H1 (cell line): ENCODE data around the gene ADAMTS1. TPM values are rescaled to one million over a fixed set of nuclear protein-coding genes. Genes with fewer than 3 reads are reported as not detected.

Source experiments
- CTCF ChIA-PET: fragments of 300-600 bp; sonication (Branson Sonifier 250); formaldehyde crosslinking; loops from one replicate; lab custom pipeline; 2021; ENCODE audit not compliant: partially characterized antibody; lab: Charles Lee
- POLR2A ChIA-PET: fragments of 300-600 bp; sonication (Branson Sonifier 250); formaldehyde crosslinking; loops from one replicate; lab custom pipeline; 2021; ENCODE audit warnings: inconsistent platforms; ENCODE audit not compliant: partially characterized antibody; lab: Charles Lee
- DNase-seq, 2 experiments: peaks; one replicate each; pipeline versions ENCODE4 v3.0.0 to v3.0.0-alpha.2; 2010 to 2022; ENCODE audit warnings: low spot score in 2 of 2, low read depth in 1 of 2, mixed read lengths in 1 of 2
- FAIRE-seq: peaks from 2 replicates; lab custom pipeline; 2011; peaks lifted over from hg19 to GRCh38; lab: Jason Lieb, UNC
- H2AFZ ChIP-seq: 2 replicates; pipeline ENCODE4 v1.8.1; 2012; ENCODE audit warnings: low read length, inconsistent platforms
- H2AK5ac ChIP-seq: 2 replicates; pipeline ENCODE4 v1.6.1; 2013; ENCODE audit warnings: low read depth, low read length
- H2BK120ac ChIP-seq: replicated peaks from 2 replicates; pipeline ENCODE3; 2013; ENCODE audit warnings: low read depth, low read length, inconsistent platforms
- H2BK12ac ChIP-seq: 2 replicates; pipeline ENCODE4 v1.6.1; 2013; ENCODE audit warnings: low read depth, low read length
- H2BK15ac ChIP-seq: 2 replicates; pipeline ENCODE4 v1.6.1; 2013; ENCODE audit warnings: low read length
- H2BK20ac ChIP-seq: 2 replicates; pipeline ENCODE4 v1.6.1; 2013; ENCODE audit warnings: low read length
- H2BK5ac ChIP-seq: 2 replicates; pipeline ENCODE4 v1.6.1; 2013; ENCODE audit warnings: low read depth, low read length
- H3K14ac ChIP-seq: 2 replicates; pipeline ENCODE4 v1.6.1; 2013; ENCODE audit warnings: inconsistent platforms; ENCODE audit not compliant: insufficient read length
- H3K18ac ChIP-seq: 2 replicates; pipeline ENCODE4 v1.6.1; 2013; ENCODE audit warnings: low read length; ENCODE audit errors: extremely low read depth
- H3K23ac ChIP-seq: 2 replicates; pipeline ENCODE4 v1.6.1; 2013; ENCODE audit warnings: inconsistent platforms; ENCODE audit not compliant: insufficient read length
- H3K23me2 ChIP-seq: 2 replicates; pipeline ENCODE4 v1.6.1; 2013; ENCODE audit warnings: low read depth, low read length
- H3K27ac ChIP-seq: 2 replicates; pipeline ENCODE4 v1.6.1; 2011; ENCODE audit warnings: low read depth, low read length, inconsistent platforms
- H3K27me3 ChIP-seq, 4 experiments: replicated peaks in 1 of 4; 1 replicate in 1 of 4; 2 replicates in 3 of 4; pipeline versions ENCODE4 v1.6.1 to v1.8.1; 2011 to 2013; ENCODE audit warnings: low read length in 3 of 4, mild to moderate bottlenecking in 3 of 4, inconsistent platforms in 2 of 4, mixed read lengths in 2 of 4, moderate library complexity in 1 of 4; ENCODE audit not compliant: control insufficient read depth in 3 of 4, insufficient read depth in 3 of 4; ENCODE audit errors: extremely low read depth in 1 of 4
- H3K36me3 ChIP-seq, 4 experiments: 2 replicates each; pipeline versions ENCODE4 v1.6.1 to v1.8.1; 2011 to 2013; ENCODE audit warnings: mild to moderate bottlenecking in 4 of 4, low read length in 3 of 4, moderate library complexity in 2 of 4, control low read depth in 1 of 4, inconsistent platforms in 1 of 4; ENCODE audit not compliant: insufficient read depth in 4 of 4, control insufficient read depth in 2 of 4
- H3K4ac ChIP-seq: replicated peaks from 2 replicates; pipeline ENCODE3; 2013; ENCODE audit warnings: low read length, low read depth, mixed read lengths, inconsistent platforms; ENCODE audit not compliant: insufficient read length
- H3K4me1 ChIP-seq, 4 experiments: replicated peaks in 1 of 4; 1 replicate in 1 of 4; 2 replicates in 3 of 4; pipeline versions ENCODE4 v1.6.1 to v1.8.1; 2011 to 2013; ENCODE audit warnings: low read length in 3 of 4, inconsistent platforms in 2 of 4, mixed read lengths in 1 of 4; ENCODE audit not compliant: insufficient read depth in 4 of 4, control insufficient read depth in 3 of 4
- H3K4me2 ChIP-seq, 2 experiments: 2 replicates each; pipeline versions ENCODE4 v1.6.1 to v1.8.1; 2011 to 2013; ENCODE audit warnings: low read depth in 2 of 2, low read length in 2 of 2, control low read depth in 1 of 2, inconsistent platforms in 1 of 2, mild to moderate bottlenecking in 1 of 2; ENCODE audit not compliant: insufficient read depth in 1 of 2
- H3K4me3 ChIP-seq, 4 experiments: fragments of 200-600, 300-600 bp in 1 of 4; sonication (generic), shearing (Covaris generic), sonication (Bioruptor Twin) in 1 of 4; 2 replicates each; pipeline versions ENCODE4 v1.5.1 to v1.8.1; 2011 to 2016; ENCODE audit warnings: low read length in 4 of 4, low read depth in 3 of 4, control low read depth in 2 of 4, inconsistent platforms in 2 of 4, mild to moderate bottlenecking in 2 of 4, mixed read lengths in 1 of 4, moderate library complexity in 1 of 4; ENCODE audit not compliant: insufficient read depth in 2 of 4; ENCODE audit errors: extremely low read depth in 1 of 4
- H3K56ac ChIP-seq: replicated peaks from 2 replicates; pipeline ENCODE3; 2013; ENCODE audit warnings: low read depth, mild to moderate bottlenecking, mixed read lengths, low read length, inconsistent platforms; ENCODE audit not compliant: insufficient read length
- H3K79me1 ChIP-seq: 2 replicates; pipeline ENCODE4 v1.6.1; 2013; ENCODE audit warnings: low read depth, low read length, control low read depth
- H3K79me2 ChIP-seq, 2 experiments: 2 replicates each; pipeline versions ENCODE4 v1.6.1 to v1.8.1; 2012 to 2013; ENCODE audit warnings: low read length in 2 of 2, mild to moderate bottlenecking in 2 of 2, inconsistent platforms in 1 of 2; ENCODE audit not compliant: insufficient read depth in 2 of 2, control insufficient read depth in 1 of 2
- H3K9ac ChIP-seq, 4 experiments: replicated peaks in 1 of 4; 1 replicate in 1 of 4; 2 replicates in 3 of 4; pipeline versions ENCODE4 v1.6.1 to v1.8.1; 2011 to 2013; ENCODE audit warnings: low read depth in 3 of 4, low read length in 3 of 4, control low read depth in 2 of 4, mild to moderate bottlenecking in 2 of 4, moderate library complexity in 2 of 4, inconsistent platforms in 1 of 4; ENCODE audit errors: extremely low read depth in 1 of 4
- H3K9me3 ChIP-seq, 2 experiments: 2 replicates each; pipeline versions ENCODE4 v1.6.1 to v1.8.1; 2012 to 2013; ENCODE audit warnings: mild to moderate bottlenecking in 2 of 2, moderate library complexity in 2 of 2, control low read depth in 1 of 2, inconsistent platforms in 1 of 2, low read depth in 1 of 2, low read length in 1 of 2, mixed read lengths in 1 of 2; ENCODE audit not compliant: insufficient read depth in 2 of 2
- H4K20me1 ChIP-seq, 2 experiments: replicated peaks in 1 of 2; 2 replicates each; pipeline versions ENCODE3 to v1.8.1; 2011 to 2013; ENCODE audit warnings: inconsistent platforms in 2 of 2, low read length in 2 of 2, mild to moderate bottlenecking in 1 of 2; ENCODE audit not compliant: insufficient read depth in 2 of 2, control insufficient read depth in 1 of 2
- H4K5ac ChIP-seq: 2 replicates; pipeline ENCODE4 v1.6.1; 2013; ENCODE audit warnings: low read length, low read depth, mixed read lengths, inconsistent platforms; ENCODE audit not compliant: insufficient read length
- H4K8ac ChIP-seq: 2 replicates; pipeline ENCODE4 v1.8.0; 2013; ENCODE audit warnings: mild to moderate bottlenecking, moderate library complexity, low read length, inconsistent platforms; ENCODE audit not compliant: insufficient read depth; ENCODE audit errors: extremely low read depth
- H4K91ac ChIP-seq: replicated peaks from 2 replicates; pipeline ENCODE3; 2013; ENCODE audit warnings: low read length, mixed read lengths, inconsistent platforms; ENCODE audit not compliant: insufficient read length
- ASH2L ChIP-seq: fragments of 200-600, 300-600 bp; sonication (generic); IDR thresholded peaks from one replicate; pipeline ENCODE4 v1.7.1; 2017; ENCODE audit warnings: low read length
- ATF3 ChIP-seq: IDR thresholded peaks from 2 replicates; pipeline ENCODE4 v1.6.1; 2011; ENCODE audit warnings: low read depth, mild to moderate bottlenecking, low read length; ENCODE audit not compliant: insufficient read depth
- BRCA1 ChIP-seq: IDR thresholded peaks from 2 replicates; pipeline ENCODE4 v1.6.1; 2012; ENCODE audit warnings: low read depth, low read length, improper control_type of control experiment
- KDM5A ChIP-seq: fragments of 200-600 bp; IDR thresholded peaks from 2 replicates; pipeline ENCODE4 v1.7.1; 2012; ENCODE audit warnings: mild to moderate bottlenecking, low read length, inconsistent platforms, mixed read lengths
- NRF1 ChIP-seq: IDR thresholded peaks from 2 replicates; pipeline ENCODE4 v1.6.1; 2011; ENCODE audit warnings: mild to moderate bottlenecking, low read depth, low read length, improper control_type of control experiment
- POLR2AphosphoS5 ChIP-seq: IDR thresholded peaks from 2 replicates; pipeline ENCODE4 v1.6.1; 2011; ENCODE audit warnings: low read depth, low read length
- TAF1 ChIP-seq: IDR thresholded peaks from 2 replicates; pipeline ENCODE4 v1.6.1; 2011; ENCODE audit warnings: mild to moderate bottlenecking, low read depth, low read length
- TCF12 ChIP-seq: IDR thresholded peaks from 2 replicates; pipeline ENCODE4 v1.6.1; 2011; ENCODE audit warnings: low read depth, mild to moderate bottlenecking, low read length
- polyA plus RNA-seq, 7 experiments: library from polyadenylated mRNA; depleted of rRNA in 3 of 7; stranded (reverse) in 5 of 7; unstranded in 2 of 7; fragments of >200 nt in 5 of 7; fragments of 200-250 nt in 2 of 7; gene quantifications; 1 replicate in 5 of 7; 2 replicates in 1 of 7; 4 replicates in 1 of 7; pipeline versions ENCODE4 v1.2.1 to v1.2.3, GENCODE V29; 2011 to 2013; ENCODE audit warnings: missing spikeins in 2 of 7, mixed read lengths in 2 of 7
- total RNA-seq: library from RNA; stranded (reverse); fragmentation: NEBNext Ultra II Directional; extraction: Animal tissue kit (Norgen Biotek cat#: 25700); gene quantifications from 2 replicates; pipeline ENCODE4 v1.2.1, GENCODE V29; 2021

ADAMTS1 gene
- total and polyA plus RNA-seq, 2 of the 8 experiments (the other 6 are each of a cell fraction or from before 2014, with no cell fraction given): 10.7 to 22.4 TPM

- Histone ChIP-seq H3K4me3 (no peak overlapping the region), H3K4me2 (no peak overlapping the region), H3K18ac (no peak overlapping the region), H2BK120ac (no peak overlapping the region), H2BK5ac (no peak overlapping the region), H3K79me1 (no peaks in the 10 kb centered on the region), H3K23me2 (no peaks in the 10 kb centered on the region), H4K5ac (no peak overlapping the region), H3K27ac (no peak overlapping the region), H3K56ac (no peak overlapping the region), H3K14ac (no peak overlapping the region), H3K4me1 (no peaks in the 10 kb centered on the region), H3K36me3 (no peaks in the 10 kb centered on the region), H3K23ac (no peak overlapping the region), H3K27me3 (no peaks in the 10 kb centered on the region), H3K9me3 (no peaks in the 10 kb centered on the region), H2BK12ac (no peak overlapping the region)
- CTCF ChIA-PET: no interaction called here
- no peak for FAIRE-seq
- no peak for DNase-seq
- TF ChIP-seq KDM5A (no peak), TAF1 (no peak), ATF3 (no peak), NRF1 (no peak), BRCA1 (no peak), ASH2L (no peak), POLR2AphosphoS5 (no peak), TCF12 (no peak)
- TF ChIP-seq, all 59 proteins: peak for 0
- H2BK20ac ChIP-seq: no peak overlapping the region
- no peaks in the 10 kb centered on the region for H4K20me1 ChIP-seq
- no peak overlapping the region for H3K9ac ChIP-seq
- H2BK15ac ChIP-seq: no peak overlapping the region
- H2AK5ac ChIP-seq: no peak overlapping the region
- no peak overlapping the region for H4K91ac ChIP-seq
- no peaks in the 10 kb centered on the region for H3K79me2 ChIP-seq
- H4K8ac ChIP-seq: no peak overlapping the region
- POLR2A ChIA-PET: no interaction called here
- H3K4ac ChIP-seq: no peak overlapping the region
- no peak overlapping the region for H2AFZ ChIP-seq
Measured at GRCh38 chr21:26790296-26790695, 54.9 kb downstream of the ADAMTS1 start.
